GM19238 (cell line): ENCODE results near the gene POLRMT.
"Not testable (repeated sequence)": the region's sequence is repeated elsewhere in the genome, so short reads cannot be mapped to it uniquely, and the experiment has no call there.

Experiments used
- DNase-seq: peaks from one replicate; pipeline ENCODE4 v3.0.0; 2011; ENCODE audit warnings: low spot score; ENCODE audit not compliant: insufficient read length

Gene POLRMT

DNA sequence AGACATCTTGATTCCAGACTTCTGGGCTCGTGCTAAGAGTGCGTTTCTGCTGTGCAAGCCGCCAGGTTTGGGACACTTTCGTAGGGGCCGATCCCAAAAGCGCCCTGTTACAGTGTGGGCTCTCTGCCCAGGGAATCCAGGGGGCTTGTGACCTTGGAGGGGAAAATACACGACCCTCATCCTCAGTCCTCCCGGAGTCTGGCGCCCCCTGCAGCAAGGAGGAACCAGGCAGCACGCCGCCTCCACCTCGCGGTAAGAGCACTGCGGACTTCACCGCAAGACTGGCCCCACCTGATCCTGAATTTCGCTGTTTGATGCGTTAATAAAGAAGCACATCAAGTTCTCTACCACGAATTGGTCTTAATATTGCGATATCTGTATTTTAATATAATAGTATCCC is 5.2 kb downstream of the POLRMT start:
- DNase-seq, result no peak

DNA sequence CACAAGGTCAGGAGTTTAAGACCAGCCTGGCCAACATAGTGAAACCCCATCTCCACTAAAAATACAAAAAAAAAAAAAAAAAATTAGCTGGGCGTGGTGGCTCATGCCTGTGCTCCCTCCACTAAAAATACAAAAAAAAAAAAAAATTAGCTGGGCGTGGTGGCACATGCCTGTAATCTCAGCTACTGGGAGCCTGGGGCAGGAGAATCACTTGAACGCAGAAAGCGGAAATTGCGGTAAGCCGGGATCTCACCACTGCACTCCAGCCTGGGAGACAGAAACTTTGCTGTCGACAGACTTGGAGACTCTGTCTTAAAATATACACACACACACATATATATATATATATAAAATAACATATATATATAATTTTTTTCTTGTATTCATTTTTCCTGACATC is 6.8 kb downstream of the POLRMT start:
- not testable (repeated sequence) for DNase-seq

DNA sequence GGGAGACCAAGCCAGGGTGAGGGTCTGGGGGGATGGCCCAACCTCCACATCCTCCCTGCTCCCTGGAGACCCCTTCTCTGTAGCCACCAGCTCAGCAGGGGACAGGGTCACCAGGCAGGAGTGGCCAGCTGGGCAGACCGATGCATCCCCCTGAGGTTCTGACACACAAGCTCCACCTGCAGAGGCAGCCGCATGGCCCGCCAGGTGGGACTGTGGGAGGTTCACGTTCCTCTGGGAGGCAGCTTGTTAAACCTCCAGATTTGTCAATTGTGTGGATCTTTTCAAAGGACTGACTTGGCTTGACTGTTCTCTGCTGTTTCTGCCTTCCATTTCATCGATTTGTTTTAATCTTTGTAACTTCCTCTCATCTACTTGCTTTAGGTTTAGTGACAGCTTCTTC is 8.1 kb downstream of the POLRMT start:
- no peak for DNase-seq

DNA sequence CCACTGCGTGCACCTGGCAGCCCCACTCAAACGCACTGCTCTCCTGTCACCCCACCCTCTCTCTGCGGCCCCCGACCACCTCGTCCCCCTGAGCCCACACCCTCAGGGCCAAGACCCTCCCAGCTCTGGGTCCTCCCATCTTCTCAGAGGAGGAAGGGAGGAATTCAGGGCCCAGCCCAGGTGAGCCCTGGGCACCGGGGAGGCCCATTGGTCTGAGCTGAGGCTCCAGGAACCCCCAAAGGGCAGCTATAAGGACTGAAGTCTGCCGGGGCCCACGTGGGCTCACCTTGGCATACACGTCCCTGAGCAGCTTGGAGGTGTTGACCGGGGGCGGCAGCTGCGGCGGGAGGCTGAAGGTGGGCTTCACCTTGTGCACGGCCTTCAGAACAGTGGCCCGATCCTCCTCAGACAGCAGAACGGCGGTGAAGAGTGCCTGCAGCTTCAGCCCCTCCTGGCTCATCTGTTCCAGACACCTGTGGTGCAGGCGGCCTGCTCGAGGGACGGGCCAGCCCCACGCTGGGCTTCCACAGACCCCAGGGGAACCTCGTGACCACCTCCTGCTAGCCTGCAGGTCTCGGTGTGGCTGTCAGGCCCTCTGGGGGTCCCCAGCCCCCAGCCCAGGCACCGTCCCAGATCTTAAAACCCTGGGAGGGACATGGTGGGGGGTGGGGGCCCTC is 8.8 kb downstream of the POLRMT start:
- DNase-seq, result no peak

DNA sequence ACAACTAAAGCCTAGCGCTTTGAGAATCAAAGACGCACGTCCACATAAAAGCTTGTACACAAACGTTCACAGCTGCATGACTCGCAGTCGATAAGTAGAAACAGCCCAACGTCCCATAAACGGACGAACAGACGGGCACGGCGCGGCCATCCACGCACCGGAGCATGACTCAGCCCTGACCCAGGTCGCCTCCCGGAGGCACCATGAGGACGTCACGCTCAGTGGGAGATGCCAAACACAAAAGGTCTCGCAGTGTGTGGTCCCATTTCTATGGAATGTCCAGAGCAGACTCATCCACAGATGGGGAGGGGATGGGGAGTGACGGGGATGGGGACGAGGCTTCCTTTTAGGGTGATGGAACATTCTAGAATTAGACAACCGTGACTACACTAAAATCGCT is 9.4 kb downstream of the POLRMT start:
- no peak for DNase-seq

DNA sequence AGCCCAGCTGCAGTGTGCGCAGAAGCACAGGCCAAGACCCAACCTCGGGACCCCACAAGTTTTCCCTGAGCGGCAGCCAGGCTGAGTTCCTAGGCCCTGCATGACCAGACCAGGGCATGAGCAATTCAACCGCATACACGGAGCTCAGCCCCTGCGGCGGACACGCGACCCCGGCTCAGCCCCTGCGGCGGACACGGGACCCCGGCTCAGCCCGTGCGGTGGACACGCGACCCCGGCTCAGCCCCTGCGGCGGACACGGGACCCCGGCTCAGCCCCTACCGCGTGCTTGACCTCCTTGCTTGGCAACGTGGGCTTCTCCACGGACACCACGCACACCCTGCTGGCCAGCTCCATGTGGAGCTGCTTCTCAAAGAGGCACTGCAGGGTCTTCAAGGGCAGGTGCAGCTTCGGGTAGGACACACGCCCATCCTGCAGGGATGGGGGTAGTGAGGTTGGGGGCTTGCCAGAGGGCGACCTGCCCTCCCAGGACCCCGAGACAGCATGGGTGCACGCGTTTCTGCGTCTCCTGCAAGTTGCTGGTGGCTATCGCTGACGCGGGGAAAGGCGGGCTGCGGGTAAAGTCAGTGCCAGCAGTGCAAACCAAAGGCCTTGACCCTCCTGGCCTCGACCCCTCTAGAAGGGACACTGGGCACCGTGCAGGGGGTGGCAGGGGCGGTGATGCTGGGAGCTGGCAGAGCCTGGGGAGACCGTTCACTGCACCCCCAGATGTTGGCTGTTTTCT is 10.0 kb downstream of the POLRMT start:
- no peak for DNase-seq

DNA sequence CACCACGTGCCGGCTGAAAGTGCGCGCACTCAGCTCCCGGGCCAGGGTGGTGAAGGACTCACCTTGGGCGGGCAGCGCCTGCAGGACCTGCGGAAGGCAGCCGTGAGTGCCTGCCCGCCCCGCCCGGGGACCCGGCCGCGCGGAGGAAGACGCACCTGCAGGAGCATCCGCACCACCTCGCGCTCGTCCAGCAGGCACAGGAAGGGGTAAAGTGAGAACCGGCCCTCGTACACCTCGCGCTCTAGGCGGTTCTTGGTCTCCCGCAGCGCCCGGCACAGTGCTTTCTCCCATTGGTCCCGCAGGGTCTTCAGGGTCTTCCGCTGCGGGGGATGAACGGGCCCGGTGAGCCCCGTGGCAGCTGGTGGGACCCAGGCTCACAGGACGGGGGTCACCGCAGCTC is 10.7 kb downstream of the POLRMT start:
- no peak for DNase-seq

DNA sequence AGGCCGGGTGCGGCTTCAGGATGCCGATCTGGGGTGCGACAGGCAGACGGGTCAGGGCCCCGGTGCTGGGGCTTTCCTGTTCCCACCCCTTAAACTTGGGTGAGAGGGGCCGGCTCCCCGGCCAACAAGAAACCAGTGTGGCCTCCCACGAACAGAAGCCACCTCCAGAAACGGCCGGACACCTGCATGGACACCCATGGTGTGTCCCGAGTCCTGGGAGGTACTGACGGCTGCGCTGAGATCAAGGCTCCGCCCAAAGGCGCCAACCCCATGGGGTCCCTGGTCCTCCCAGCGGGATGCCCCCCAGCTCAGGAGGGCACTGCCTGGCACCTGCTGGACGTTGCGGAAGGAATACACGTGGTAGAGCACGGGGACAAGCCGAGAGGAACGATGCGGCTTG is 11.5 kb downstream of the POLRMT start:
- DNase-seq, result no peak

DNA sequence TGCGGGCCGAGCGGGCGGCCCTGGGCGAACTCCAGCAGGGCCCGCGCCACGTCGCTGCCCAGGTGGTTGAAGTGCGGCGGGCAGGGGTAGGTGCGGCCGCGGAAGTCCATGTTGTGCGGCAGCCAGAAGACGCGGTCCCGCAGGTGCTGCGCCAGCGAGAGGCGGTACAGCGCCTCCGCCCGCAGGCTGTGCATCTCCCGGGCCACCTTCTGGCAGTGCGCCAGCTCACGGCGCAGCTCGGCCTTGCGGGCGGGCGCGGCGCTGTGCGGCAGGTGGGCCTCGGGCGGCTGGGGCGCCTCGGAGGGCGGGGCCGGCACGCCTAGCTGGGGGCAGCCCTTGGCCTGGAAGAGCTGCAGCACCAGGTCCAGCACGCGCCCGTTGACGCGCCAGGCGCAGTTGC is 12.1 kb downstream of the POLRMT start:
- DNase-seq, result not testable (repeated sequence)

DNA sequence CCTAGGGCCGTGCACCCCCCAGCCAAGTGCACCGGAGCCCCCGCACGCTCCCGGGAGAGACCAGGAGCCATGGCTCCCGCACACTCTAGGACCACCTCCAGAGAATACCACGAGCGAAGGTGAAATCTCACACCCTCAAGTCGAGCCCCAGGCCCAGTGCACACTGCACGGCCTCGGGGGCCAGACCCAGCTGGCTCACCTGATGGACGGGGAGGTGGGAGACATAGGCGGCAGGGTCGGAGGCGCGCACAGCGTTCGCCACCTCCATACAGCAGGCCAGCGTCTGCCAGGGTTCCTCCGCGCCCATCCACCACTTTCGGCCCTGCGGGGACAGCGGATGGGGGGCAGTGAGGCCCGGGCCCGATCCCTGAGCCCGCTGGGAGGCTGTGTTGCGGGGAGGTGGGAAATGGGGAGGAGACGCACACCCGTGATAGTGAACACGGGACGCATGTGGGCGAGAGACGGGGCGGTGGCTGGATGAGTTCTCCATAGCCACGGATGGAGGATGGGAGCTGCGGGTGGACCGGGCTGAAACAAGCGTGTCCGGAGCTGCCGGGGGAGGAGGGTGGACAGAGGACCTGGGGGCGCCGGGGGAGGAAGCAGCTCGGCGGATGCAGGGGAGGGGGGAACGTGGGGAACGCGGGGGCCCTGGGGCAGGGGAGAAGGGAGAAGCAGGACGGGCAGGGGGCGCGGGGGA is 13.0 kb downstream of the POLRMT start:
- DNase-seq, result no peak

DNA sequence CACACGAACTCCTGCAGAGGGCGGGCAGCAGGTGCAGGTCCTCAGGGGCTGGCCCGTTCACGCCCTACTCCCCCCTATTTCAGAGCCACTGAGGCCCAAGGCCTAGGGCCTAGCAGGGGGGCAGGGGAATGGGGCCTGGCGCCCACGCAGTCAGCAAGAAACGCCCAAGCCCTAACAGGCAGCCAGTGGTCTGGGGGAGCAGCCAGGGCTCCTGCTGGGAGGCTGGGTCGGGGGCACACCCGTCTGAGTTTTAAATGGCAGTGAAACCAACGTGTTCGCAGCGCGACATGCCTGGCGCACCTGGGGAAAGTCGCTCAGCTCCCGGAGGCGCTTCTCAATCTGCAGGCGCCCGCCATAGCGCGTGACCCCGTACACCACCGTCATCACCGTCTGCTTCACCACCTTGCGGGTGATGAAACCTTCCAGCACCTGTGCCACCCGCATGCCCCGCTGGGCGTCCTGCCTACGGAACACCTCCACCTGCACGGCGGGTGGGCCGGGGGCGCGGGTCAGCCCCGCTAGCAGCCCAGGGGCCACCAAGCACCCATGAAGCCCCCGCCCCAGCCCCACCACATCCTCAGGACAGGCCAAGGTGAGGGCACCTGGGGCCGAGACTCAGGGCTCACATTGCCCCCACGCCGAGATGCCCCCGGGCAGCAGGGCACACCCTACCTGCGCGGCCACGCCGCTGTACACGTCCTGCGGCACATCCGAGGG is 13.9 kb downstream of the POLRMT start:
- no peak for DNase-seq

DNA sequence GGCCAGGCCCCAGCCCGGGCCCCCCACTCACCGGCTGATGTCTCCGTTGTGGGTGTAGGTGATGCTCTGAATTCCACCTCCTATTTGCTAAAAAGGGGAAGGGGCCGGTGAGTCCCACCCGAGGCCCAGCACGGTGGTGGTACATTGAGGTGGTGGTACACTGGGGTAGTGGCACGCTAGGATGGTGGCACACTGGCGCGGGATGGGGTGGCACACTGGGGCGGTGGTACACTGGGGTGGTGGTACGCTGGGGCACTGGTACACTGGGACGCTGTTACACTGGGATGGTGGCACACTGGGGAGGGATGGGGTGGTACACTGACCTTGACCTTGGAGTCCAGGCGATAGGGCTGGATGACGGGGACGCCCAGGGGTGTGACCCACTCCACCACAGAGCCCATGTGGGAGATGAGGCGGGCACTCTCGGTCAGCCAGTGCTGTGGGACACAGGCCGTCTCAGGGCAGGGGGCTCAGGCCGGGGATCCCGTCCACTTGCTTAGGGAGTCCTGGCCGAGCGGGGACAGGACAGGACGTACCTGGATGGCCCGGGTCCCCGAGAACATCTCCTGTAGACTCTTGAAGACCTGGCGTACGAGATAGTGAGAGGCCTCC is 14.6 kb downstream of the POLRMT start:
- DNase-seq, result no peak

DNA sequence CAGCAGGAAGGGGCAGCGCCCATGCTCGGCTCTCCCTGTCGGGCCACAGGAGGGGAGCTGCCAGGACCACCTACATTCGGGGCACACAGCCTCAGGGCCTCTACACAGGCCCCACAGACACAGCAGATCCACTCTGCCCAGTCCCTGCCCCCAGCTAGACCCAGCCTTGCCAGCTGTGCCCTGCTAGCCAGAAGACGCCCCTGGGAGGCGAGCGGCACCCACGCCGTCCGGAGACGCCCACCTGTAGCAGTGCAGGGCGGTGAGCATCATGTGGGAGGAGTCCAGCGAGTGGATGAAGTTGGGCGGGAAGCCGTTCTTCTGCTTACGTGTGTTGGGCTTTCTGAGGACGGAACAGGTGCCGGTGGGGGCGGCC is 15.1 kb downstream of the POLRMT start:
- DNase-seq, result no peak

DNA sequence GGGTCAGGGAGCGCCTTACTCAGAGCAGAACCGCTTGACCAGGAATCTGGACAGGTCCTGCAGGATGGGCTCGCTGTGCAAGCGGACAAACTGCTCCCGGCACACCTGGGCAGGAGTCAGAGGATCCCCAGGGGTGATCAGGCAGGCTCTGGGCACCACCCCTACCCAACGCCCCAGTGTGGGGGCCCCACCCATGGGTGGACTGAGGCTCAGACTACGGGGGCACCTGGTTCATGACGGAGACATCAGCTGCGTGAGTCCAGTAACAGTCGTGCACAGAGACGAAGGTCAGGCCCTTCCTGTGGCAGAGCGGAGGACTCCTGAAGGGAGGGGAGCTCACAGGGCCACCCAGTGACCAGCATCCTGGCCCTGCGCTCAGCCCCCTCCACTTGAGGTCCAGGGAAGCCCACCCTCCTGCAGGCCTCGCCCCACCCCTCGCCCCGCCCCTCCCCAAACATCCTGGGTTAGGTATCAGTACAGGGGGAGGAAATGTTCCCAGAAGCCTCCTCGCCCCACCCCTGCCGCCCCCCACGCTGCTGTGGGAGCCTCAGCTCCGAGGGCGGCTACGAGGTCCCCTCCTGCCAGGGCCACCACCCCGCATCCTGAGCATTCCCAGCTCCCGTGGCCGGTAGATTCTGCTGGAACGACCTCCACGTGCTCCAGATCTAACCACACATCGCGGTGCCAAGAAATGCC is 15.6 kb downstream of the POLRMT start:
- no peak for DNase-seq

DNA sequence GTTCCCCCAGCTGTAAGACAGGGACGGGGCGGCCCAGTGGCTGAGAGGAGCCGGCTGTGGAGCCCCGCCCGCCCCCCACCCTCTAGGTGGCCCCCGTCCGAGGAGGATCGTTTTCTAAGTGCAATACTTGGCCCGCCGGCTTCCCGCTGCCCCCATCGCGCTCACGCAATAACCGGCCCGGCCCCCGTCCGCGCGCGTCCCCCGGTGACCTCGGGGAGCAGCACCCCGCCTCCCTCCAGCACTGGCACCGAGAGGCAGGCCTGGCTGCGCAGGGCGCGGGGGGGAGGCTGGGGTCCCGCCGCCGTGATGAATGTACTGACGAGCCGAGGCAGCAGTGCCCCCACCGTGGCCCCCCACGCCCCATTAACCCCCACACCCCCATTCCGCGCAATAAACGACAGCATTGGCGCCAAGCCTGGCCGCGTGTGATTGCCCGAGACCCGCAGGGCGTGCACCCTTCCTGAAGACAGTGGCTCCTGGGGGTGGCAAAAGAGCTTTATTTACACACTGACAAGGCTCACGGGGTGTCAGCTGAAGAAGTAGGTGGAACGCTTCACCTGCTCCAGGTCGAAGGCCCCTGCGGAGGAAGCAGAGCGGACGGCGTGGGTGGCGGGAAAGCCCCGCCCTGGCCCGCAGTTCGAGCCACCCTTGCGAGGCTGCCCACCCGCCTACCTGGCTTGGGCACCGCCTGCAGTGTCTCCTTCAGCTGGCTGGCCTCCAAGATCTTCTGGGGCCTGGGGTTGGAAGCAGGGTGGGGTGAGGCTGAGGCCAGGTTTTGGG is 16.4 kb downstream of the POLRMT start:
- no peak for DNase-seq

DNA sequence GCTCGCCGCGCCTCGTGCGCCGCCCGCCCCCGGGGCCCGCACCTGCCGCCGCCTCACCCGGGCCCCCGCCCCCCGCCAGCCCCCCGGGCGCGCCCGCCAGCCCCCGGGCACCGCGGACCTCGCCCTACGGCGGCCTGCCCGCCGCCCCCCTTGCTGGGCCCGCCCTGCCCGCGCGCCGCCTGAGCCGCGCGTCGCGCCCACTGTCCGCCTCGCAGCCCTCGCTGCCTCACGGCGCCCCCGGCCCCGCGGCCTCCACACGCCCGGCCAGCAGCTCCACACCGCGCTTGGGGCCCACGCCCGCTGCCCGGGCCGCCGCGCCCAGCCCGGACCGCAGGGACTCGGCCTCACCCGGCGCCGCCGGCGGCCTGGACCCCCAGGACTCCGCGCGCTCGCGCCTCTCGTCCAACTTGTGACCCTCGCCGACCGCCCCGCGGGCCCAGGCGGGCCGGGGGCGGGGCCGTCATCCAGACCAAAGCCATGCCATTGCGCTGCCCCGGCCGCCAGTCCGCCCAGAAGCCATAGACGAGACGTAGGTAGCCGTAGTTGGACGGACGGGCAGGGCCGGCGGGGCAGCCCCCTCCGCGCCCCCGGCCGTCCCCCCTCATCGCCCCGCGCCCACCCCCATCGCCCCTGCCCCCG is 17.2 kb downstream of the POLRMT start:
- DNase-seq, result no peak

DNA sequence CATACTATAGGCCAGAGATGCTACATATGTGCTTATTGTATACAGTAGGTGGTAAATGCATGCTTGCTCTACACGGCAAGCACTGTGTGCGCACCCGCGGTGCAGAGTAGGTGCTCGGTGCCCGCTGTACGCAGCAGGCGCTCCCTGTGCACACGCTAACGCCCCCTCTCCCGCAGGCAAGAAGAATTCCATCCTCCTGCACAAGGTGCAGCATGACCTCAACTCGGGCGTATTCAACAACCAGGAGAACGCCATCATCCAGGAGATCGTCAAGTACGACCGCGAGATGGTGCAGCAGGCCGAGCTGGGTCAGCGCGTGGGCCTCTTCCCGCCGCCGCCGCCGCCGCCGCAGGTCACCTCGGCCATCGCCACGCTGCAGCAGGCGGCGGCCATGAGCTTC is 17.7 kb downstream of the POLRMT start:
- no peak for DNase-seq

DNA sequence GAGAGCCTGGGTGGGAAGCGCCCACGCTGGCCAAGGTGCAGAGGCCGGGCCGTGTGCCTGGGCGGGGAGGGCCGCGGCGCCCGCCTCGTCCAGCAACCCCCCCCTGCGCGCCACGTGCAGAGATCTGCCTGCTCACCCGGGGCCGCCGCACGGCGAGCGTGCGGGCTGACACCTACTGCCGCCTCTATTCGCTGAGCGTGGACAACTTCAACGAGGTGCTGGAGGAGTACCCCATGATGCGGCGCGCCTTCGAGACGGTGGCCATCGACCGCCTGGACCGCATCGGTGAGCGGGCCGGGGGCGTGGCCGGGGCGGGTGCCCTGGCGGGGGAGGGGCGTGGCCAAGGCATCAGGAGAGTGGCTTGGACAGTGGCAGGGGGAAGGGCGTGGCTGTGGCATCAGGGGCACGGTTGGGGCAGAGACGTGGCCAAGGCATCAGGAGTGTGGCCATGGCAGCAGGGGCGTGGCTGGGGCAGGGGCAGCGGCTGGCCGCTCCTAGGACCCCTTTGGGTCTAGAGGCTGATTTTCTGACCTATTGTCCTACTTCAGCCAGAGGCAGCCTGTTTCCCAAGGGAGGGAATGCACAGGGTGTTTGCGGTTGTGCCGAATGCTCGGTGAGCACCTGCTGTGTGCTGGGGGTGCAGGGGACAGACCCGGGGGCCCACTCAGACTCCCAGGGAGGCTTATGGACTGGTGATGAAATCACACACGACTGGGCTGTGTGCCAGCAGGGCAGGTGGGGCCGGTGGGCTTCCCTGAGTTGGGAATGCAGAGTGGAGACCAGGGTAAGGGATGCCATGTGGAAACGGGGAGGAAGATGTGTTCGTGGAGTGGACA is 19.4 kb downstream of the POLRMT start:
- no peak for DNase-seq

DNA sequence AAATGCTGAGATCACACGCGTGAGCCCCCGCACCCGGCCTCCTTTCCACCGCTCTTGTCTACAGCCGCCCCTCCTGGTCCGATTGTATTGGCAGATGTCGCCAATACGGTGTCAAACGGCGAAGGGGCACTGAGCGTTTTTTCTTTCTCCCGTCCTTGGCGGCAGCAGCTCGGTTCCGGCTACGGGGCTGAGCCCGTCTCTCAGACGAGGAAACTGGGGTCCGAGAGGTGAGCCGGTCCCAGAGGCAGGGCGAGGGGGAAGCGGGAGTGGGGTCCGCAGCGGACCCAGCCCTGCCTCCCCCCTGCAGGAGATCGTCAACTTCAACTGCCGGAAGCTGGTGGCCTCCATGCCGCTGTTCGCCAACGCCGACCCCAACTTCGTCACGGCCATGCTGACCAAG is 20.4 kb downstream of the POLRMT start:
- DNase-seq, result no peak
